K562 (cell line): ENCODE results near the gene KAZN. TPM values are rescaled to one million over a fixed set of nuclear protein-coding genes. Genes with fewer than 3 reads are reported as not detected.
A peak's percentile ranks its signal among the peaks of the same experiment; 100 is the strongest.

Experiments
- ATF3 ChIP-seq, 2 experiments: fragments of 450-650 bp in 1 of 2; sonication (generic) in 1 of 2; formaldehyde crosslinking in 1 of 2; IDR thresholded peaks in 1 of 2; conservative IDR thresholded peaks in 1 of 2; 2 replicates each; pipeline versions ENCODE4 v1.6.1 to v1.8.1; 2016 to 2023; ENCODE audit warnings: mild to moderate bottlenecking in 2 of 2, moderate library complexity in 2 of 2, inconsistent platforms in 1 of 2, missing genetic modification reagents in 1 of 2
- BHLHE40 ChIP-seq: IDR thresholded peaks from 2 replicates; pipeline ENCODE4 v1.6.1; 2011; ENCODE audit warnings: low read length, improper control_type of control experiment
- CHCHD3 ChIP-seq: fragments of 250-450 bp; sonication (Bioruptor Pico); IDR thresholded peaks from 2 replicates; pipeline ENCODE4 v2.1.2; 2022; ENCODE audit warnings: mild to moderate bottlenecking
- HNRNPH1 ChIP-seq: fragments of 200-400 bp; formaldehyde crosslinking; optimal IDR thresholded peaks from 2 replicates; pipeline ENCODE3; 2017; ENCODE audit warnings: low read depth, mild to moderate bottlenecking, low read length, moderate library complexity
- HNRNPLL ChIP-seq: fragments of 200-400 bp; formaldehyde crosslinking; IDR thresholded peaks from 2 replicates; pipeline ENCODE4 v1.6.1; 2017; ENCODE audit warnings: low read length, low read depth, mild to moderate bottlenecking; ENCODE audit not compliant: poor library complexity, severe bottlenecking
- LARP7 ChIP-seq: fragments of 450-650 bp; IDR thresholded peaks from 2 replicates; pipeline ENCODE4 v1.6.1; 2016
- MECOM ChIP-seq: fragments of 250-450 bp; sonication (Bioruptor Pico); IDR thresholded peaks from 2 replicates; pipeline ENCODE4 v1.8.0; 2022; ENCODE audit warnings: inconsistent platforms
- MXI1 ChIP-seq: IDR thresholded peaks from 2 replicates; pipeline ENCODE4 v1.6.1; 2011; ENCODE audit warnings: low read depth, mild to moderate bottlenecking, improper control_type of control experiment, low read length
- NFIC ChIP-seq: fragments of 450-650 bp; IDR thresholded peaks from 2 replicates; pipeline ENCODE4 v1.6.1; 2017; ENCODE audit warnings: mild to moderate bottlenecking, inconsistent platforms
- NR2C1 ChIP-seq, 2 experiments: fragments of 450-650 bp; IDR thresholded peaks; 2 replicates each; pipeline ENCODE4 v1.6.1; 2017; ENCODE audit warnings: mild to moderate bottlenecking in 2 of 2, antibody characterized with exemption in 1 of 2, inconsistent platforms in 1 of 2, missing compliant biosample characterization in 1 of 2, missing genetic modification characterization in 1 of 2
- NR2C2 ChIP-seq, 2 experiments: fragments of 200-800 bp in 1 of 2; sonication (Bioruptor generic) in 1 of 2; sonication (generic) in 1 of 2; formaldehyde crosslinking in 1 of 2; IDR thresholded peaks; 2 replicates each; pipeline versions ENCODE4 v1.6.1 to v1.8.0; 2016 to 2022; ENCODE audit warnings: mild to moderate bottlenecking in 1 of 2, missing compliant biosample characterization in 1 of 2, missing genetic modification characterization in 1 of 2, missing genetic modification reagents in 1 of 2
- RAD51 ChIP-seq: fragments of 450-650 bp; IDR thresholded peaks from 2 replicates; pipeline ENCODE4 v1.7.1; 2016; ENCODE audit warnings: low read depth, mild to moderate bottlenecking, borderline replicate concordance
- SREBF1 ChIP-seq: fragments of 150-350 bp; IDR thresholded peaks from 2 replicates; pipeline ENCODE4 v1.6.1; 2014; ENCODE audit warnings: antibody characterized with exemption, low read depth, low read length, borderline replicate concordance
- STAG1 ChIP-seq: sonication (generic); formaldehyde crosslinking; IDR thresholded peaks from 2 replicates; pipeline ENCODE4 v1.5.0; 2020; ENCODE audit warnings: missing genetic modification reagents, borderline replicate concordance
- TAF7 ChIP-seq: fragments of 450-650 bp; IDR thresholded peaks from 2 replicates; pipeline ENCODE4 v1.6.1; 2016; ENCODE audit warnings: missing genetic modification characterization, missing compliant biosample characterization
- ZEB2 ChIP-seq: fragments of 450-650 bp; IDR thresholded peaks from 2 replicates; pipeline ENCODE4 v1.6.1; 2016
- ZFPM2 ChIP-seq: fragments of 250-450 bp; sonication (Bioruptor Pico); IDR thresholded peaks from 2 replicates; pipeline ENCODE4 v1.5.1; 2022; ENCODE audit warnings: mild to moderate bottlenecking
- ZNF354B ChIP-seq: fragments of 250-450 bp; sonication (Bioruptor Pico); IDR thresholded peaks from 2 replicates; pipeline ENCODE4 v1.4.0; 2020
- ZNF696 ChIP-seq: fragments of 250-450 bp; sonication (Bioruptor Pico); conservative IDR thresholded peaks from 2 replicates; pipeline ENCODE4 v1.4.0; 2020; ENCODE audit warnings: mild to moderate bottlenecking, moderate library complexity
- ZNF75A ChIP-seq: fragments of 450-650 bp; formaldehyde crosslinking; IDR thresholded peaks from 2 replicates; pipeline ENCODE4 v1.4.0; 2020; ENCODE audit warnings: mild to moderate bottlenecking
- polyA plus RNA-seq, 8 experiments: library from polyadenylated mRNA; depleted of rRNA in 4 of 8; stranded (reverse) in 5 of 8; unstranded in 3 of 8; fragments of >200 nt; fragmentation: Nextera tagmentation in 2 of 8; fragmentation: Illumina TruSeq in 1 of 8; extraction: Ambion mirVana in 2 of 8; extraction: Trizol in 1 of 8; gene quantifications; 2 replicates each; pipeline versions ENCODE4 v1.2.1 to v1.2.3, GENCODE V29; 2011 to 2014; ENCODE audit warnings: inconsistent platforms in 1 of 8, missing spikeins in 1 of 8
- total RNA-seq, 7 experiments: library from RNA; depleted of rRNA in 6 of 7; stranded (reverse); fragments of >200 nt in 6 of 7; fragmentation: Illumina TruSeq in 2 of 7; extraction: Trizol in 2 of 7; gene quantifications; 2 replicates each; pipeline versions ENCODE4 v1.2.1 to v1.2.3, GENCODE V29; 2011 to 2021; ENCODE audit warnings: low replicate concordance in 1 of 7
- TF ChIP-seq, protein P1 (sequence below): sonication (generic); formaldehyde crosslinking; IDR thresholded peaks from 2 replicates; pipeline ENCODE4 v1.8.0; 2022; ENCODE audit warnings: missing genetic modification reagents, mild to moderate bottlenecking, borderline replicate concordance
- TF ChIP-seq, protein P2 (sequence below): fragments of 250-450 bp; sonication (Bioruptor Pico); IDR thresholded peaks from 2 replicates; pipeline ENCODE4 v1.6.1; 2021; ENCODE audit warnings: mild to moderate bottlenecking
- TF ChIP-seq, protein P3 (sequence below): sonication (generic); formaldehyde crosslinking; IDR thresholded peaks from 2 replicates; pipeline ENCODE4 v1.9.0; 2022; ENCODE audit warnings: mild to moderate bottlenecking, missing genetic modification reagents
- TF ChIP-seq, protein P4 (sequence below): sonication (generic); formaldehyde crosslinking; IDR thresholded peaks from 2 replicates; pipeline ENCODE4 v1.8.1; 2023; ENCODE audit warnings: mild to moderate bottlenecking, missing genetic modification reagents

Gene KAZN
- total and polyA plus RNA-seq, 9 of the 15 experiments (the other 6 are each of a cell fraction or from before 2014, with no cell fraction given), result 2.1 to 21.6 (median 5.4) TPM

DNA sequence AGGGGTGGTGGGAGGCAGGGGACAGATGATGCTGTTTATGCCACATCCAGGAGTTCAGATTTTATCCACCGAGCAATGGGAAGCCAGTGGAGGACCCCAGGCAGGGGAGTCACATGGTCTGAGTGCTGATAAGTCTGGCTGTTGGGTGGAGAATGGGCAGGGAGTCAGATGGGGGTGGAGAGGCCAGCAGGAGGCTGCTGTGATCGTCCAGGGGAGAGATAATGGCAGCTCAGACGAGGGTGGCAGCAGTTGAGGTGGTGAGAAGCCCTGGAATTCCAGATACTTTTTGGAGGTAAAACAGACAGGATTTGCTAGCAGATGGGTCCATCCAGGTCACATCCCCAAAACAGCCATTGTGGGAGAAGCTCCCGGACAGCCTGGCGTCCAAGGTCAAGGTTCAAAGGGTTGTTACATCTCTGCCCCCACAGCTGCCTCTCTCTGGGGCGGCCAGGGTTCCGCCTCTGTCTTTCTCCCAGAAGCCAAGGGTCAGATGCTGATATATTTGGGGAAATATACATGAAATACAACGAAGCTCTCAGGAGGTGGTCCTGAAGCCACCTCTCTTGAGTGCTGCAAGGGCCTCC lies 303.0 kb downstream of the KAZN start (continued):
- TF ChIP-seq, protein P1, sequence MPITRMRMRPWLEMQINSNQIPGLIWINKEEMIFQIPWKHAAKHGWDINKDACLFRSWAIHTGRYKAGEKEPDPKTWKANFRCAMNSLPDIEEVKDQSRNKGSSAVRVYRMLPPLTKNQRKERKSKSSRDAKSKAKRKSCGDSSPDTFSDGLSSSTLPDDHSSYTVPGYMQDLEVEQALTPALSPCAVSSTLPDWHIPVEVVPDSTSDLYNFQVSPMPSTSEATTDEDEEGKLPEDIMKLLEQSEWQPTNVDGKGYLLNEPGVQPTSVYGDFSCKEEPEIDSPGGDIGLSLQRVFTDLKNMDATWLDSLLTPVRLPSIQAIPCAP (CRISPR knock-in tag), result no peak
- TF ChIP-seq, protein P2, sequence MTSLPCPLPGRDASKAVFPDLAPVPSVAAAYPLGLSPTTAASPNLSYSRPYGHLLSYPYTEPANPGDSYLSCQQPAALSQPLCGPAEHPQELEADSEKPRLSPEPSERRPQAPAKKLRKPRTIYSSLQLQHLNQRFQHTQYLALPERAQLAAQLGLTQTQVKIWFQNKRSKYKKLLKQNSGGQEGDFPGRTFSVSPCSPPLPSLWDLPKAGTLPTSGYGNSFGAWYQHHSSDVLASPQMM (CRISPR knock-in tag), result no peak
- TF ChIP-seq ATF3 (IDR thresholded peaks at IDR 0.05), result no peak
- no peak for TF ChIP-seq ATF3 (CRISPR knock-in tag; conservative IDR thresholded peaks at IDR 0.05)
- TF ChIP-seq TAF7 (tag), result no peak
- no peak for TF ChIP-seq NR2C2 (CRISPR knock-in tag; IDR thresholded peaks at IDR 0.05)
- peak; percentile 61 for TF ChIP-seq NR2C2 (tag; IDR thresholded peaks at IDR 0.05)
- peak; percentile 59; the same call in 1 of the 2 replicates for TF ChIP-seq NR2C1 (IDR thresholded peaks at IDR 0.05)
- peak; percentile 81 for TF ChIP-seq NR2C1 (tag; IDR thresholded peaks at IDR 0.05)
- no peak for TF ChIP-seq CHCHD3 (CRISPR knock-in tag)
- 0 out of 2 replicates have a peak, but pooled peaks have one; percentile 9 for TF ChIP-seq MECOM
- TF ChIP-seq NFIC, result no peak
- TF ChIP-seq ZFPM2 (CRISPR knock-in tag), result no peak
- no peak for TF ChIP-seq HNRNPH1
- TF ChIP-seq ZNF354B (CRISPR knock-in tag), result no peak
- TF ChIP-seq RAD51, result peak; percentile 41; the same call in 1 of the 2 replicates
- TF ChIP-seq, protein P3, sequence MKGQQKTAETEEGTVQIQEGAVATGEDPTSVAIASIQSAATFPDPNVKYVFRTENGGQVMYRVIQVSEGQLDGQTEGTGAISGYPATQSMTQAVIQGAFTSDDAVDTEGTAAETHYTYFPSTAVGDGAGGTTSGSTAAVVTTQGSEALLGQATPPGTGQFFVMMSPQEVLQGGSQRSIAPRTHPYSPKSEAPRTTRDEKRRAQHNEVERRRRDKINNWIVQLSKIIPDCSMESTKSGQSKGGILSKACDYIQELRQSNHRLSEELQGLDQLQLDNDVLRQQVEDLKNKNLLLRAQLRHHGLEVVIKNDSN (CRISPR knock-in tag), result peak; percentile 14; the same call in 1 of the 2 replicates
- peak; percentile 73; the same call in 1 of the 2 replicates for TF ChIP-seq ZNF75A
- TF ChIP-seq MXI1, result no peak
- TF ChIP-seq BHLHE40, result no peak
- TF ChIP-seq STAG1, result 0 out of 2 replicates have a peak, but pooled peaks have one; percentile 14
- no peak for TF ChIP-seq LARP7
- TF ChIP-seq HNRNPLL, result no peak
- TF ChIP-seq SREBF1, result no peak
- TF ChIP-seq ZEB2, result no peak
- TF ChIP-seq, protein P4, sequence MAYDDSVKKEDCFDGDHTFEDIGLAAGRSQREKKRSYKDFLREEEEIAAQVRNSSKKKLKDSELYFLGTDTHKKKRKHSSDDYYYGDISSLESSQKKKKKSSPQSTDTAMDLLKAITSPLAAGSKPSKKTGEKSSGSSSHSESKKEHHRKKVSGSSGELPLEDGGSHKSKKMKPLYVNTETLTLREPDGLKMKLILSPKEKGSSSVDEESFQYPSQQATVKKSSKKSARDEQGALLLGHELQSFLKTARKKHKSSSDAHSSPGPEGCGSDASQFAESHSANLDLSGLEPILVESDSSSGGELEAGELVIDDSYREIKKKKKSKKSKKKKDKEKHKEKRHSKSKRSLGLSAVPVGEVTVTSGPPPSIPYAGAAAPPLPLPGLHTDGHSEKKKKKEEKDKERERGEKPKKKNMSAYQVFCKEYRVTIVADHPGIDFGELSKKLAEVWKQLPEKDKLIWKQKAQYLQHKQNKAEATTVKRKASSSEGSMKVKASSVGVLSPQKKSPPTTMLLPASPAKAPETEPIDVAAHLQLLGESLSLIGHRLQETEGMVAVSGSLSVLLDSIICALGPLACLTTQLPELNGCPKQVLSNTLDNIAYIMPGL (CRISPR knock-in tag), result no peak
- TF ChIP-seq ZNF696 (CRISPR knock-in tag), result no peak
